GM12878 (cell line): ENCODE measurements around the gene PPP6C.
"Not testable (repeated sequence)": the region's sequence is repeated elsewhere in the genome, so short reads cannot be mapped to it uniquely, and the experiment has no call there.

Experiments
- BACH1 ChIP-seq: fragments of 450-650 bp; IDR thresholded peaks from 2 replicates; pipeline ENCODE4 v1.6.1; 2017; ENCODE audit warnings: mild to moderate bottlenecking, borderline replicate concordance
- CTCF ChIP-seq, 3 experiments: IDR thresholded peaks in 2 of 3; conservative IDR thresholded peaks in 1 of 3; 2 replicates each; pipeline ENCODE4 v1.5.1; 2011; ENCODE audit warnings: low read depth in 3 of 3, low read length in 3 of 3, mild to moderate bottlenecking in 3 of 3, control low read depth in 2 of 3, moderate library complexity in 2 of 3, inconsistent platforms in 1 of 3, mixed read lengths in 1 of 3; ENCODE audit not compliant: control insufficient read depth in 2 of 3, insufficient read depth in 1 of 3; ENCODE audit errors: extremely low read depth in 1 of 3
- EZH2 ChIP-seq: IDR thresholded peaks from 2 replicates; pipeline ENCODE4 v1.6.1; 2012; ENCODE audit warnings: low read depth, mild to moderate bottlenecking, control low read depth, inconsistent platforms, low read length, borderline replicate concordance; ENCODE audit not compliant: control insufficient read depth
- POLR2A ChIP-seq: IDR thresholded peaks from 2 replicates; pipeline ENCODE4 v1.6.1; 2011; ENCODE audit warnings: low read depth, mild to moderate bottlenecking, low read length
- POLR2AphosphoS5 ChIP-seq: IDR thresholded peaks from 2 replicates; pipeline ENCODE4 v1.6.1; 2011; ENCODE audit warnings: mild to moderate bottlenecking, low read length, inconsistent platforms
- TAF1 ChIP-seq: IDR thresholded peaks from 2 replicates; pipeline ENCODE4 v1.6.1; 2011; ENCODE audit warnings: mild to moderate bottlenecking, low read depth, low read length, borderline replicate concordance
- TCF3 ChIP-seq: IDR thresholded peaks from 2 replicates; pipeline ENCODE4 v1.6.1; 2012; ENCODE audit warnings: low read depth, mild to moderate bottlenecking, low read length, borderline replicate concordance; ENCODE audit not compliant: insufficient read depth
- TCF7 ChIP-seq: IDR thresholded peaks from 2 replicates; pipeline ENCODE4 v1.6.1; 2014; ENCODE audit warnings: antibody characterized with exemption, borderline replicate concordance
- YY1 ChIP-seq: IDR thresholded peaks from 2 replicates; pipeline ENCODE4 v1.6.1; 2011; ENCODE audit warnings: low read depth, mild to moderate bottlenecking, low read length
- ZNF274 ChIP-seq: IDR thresholded peaks from one replicate; pipeline ENCODE4 v1.8.0; 2011; ENCODE audit not compliant: insufficient read length, insufficient read depth

- not testable (repeated sequence) for TF ChIP-seq CTCF (IDR thresholded peaks at IDR 0.05 in 2 of 3, conservative IDR thresholded peaks at IDR 0.05 in 1 of 3; ENCODE audit: control insufficient read depth in 2 of 3, extremely low read depth in 1 of 3, insufficient read depth in 1 of 3, low read depth in 3 of 3, low read length in 3 of 3); EZH2; TCF7; TAF1; POLR2A; TCF3; BACH1; ZNF274; YY1; POLR2AphosphoS5
Observed at GRCh38 chr9:125195591-125195990, 6.0 kb upstream of the PPP6C start.
